K562 (cell line): ENCODE data around the gene MOSPD2. TPM values are rescaled to one million over a fixed set of nuclear protein-coding genes. Genes with fewer than 3 reads are reported as not detected.

Experiments
- ASH1L ChIP-seq: fragments of 450-650 bp; IDR thresholded peaks from 2 replicates; pipeline ENCODE4 v1.6.1; 2018; ENCODE audit warnings: borderline replicate concordance, mild to moderate bottlenecking, low read depth; ENCODE audit not compliant: partially characterized antibody
- CHD7 ChIP-seq: fragments of 200-600 bp; sonication (generic); IDR thresholded peaks from one replicate; pipeline ENCODE4 v1.6.1; 2012; ENCODE audit warnings: mild to moderate bottlenecking, low read depth, low read length, inconsistent platforms
- CREBBP ChIP-seq: IDR thresholded peaks from one replicate; pipeline ENCODE4 v1.6.1; 2012; ENCODE audit warnings: low read depth, mild to moderate bottlenecking, control low read depth, inconsistent platforms, low read length
- ETV6 ChIP-seq, 3 experiments: fragments of 150-350 bp in 1 of 3; sonication (generic) in 1 of 3; formaldehyde crosslinking in 1 of 3; IDR thresholded peaks; 2 replicates each; pipeline versions ENCODE4 v1.6.1 to v1.8.0; 2014 to 2022; ENCODE audit warnings: borderline replicate concordance in 2 of 3, low read depth in 2 of 3, antibody characterized with exemption in 1 of 3, low read length in 1 of 3, mild to moderate bottlenecking in 1 of 3, missing genetic modification reagents in 1 of 3
- NR1H2 ChIP-seq: sonication (generic); formaldehyde crosslinking; IDR thresholded peaks from 2 replicates; pipeline ENCODE4 v1.4.0; 2020; ENCODE audit warnings: mild to moderate bottlenecking, missing genetic modification reagents
- POLR2B ChIP-seq: fragments of 450-650 bp; IDR thresholded peaks from 2 replicates; pipeline ENCODE4 v1.6.1; 2018; ENCODE audit warnings: low read depth; ENCODE audit not compliant: partially characterized antibody
- PURB ChIP-seq: sonication (generic); formaldehyde crosslinking; IDR thresholded peaks from 2 replicates; pipeline ENCODE4 v1.9.0; 2021; ENCODE audit warnings: low read depth, mild to moderate bottlenecking, missing genetic modification reagents
- RFX7 ChIP-seq: fragments of 250-450 bp; sonication (Bioruptor Pico); IDR thresholded peaks from 2 replicates; pipeline ENCODE4 v1.5.1; 2021; ENCODE audit warnings: mild to moderate bottlenecking
- VEZF1 ChIP-seq: fragments of 200-800 bp; sonication (Bioruptor generic); IDR thresholded peaks from 2 replicates; pipeline ENCODE4 v1.6.1; 2017; ENCODE audit warnings: missing genetic modification characterization, missing compliant biosample characterization
- ZNF12 ChIP-seq: sonication (generic); formaldehyde crosslinking; IDR thresholded peaks from 2 replicates; pipeline ENCODE4 v1.4.0; 2020; ENCODE audit warnings: mild to moderate bottlenecking, missing genetic modification reagents
- ZNF239 ChIP-seq: fragments of 250-450 bp; sonication (Bioruptor Pico); IDR thresholded peaks from 2 replicates; pipeline ENCODE4 v1.4.0; 2020; ENCODE audit warnings: mild to moderate bottlenecking
- ZNF436 ChIP-seq: fragments of 250-450, 450-650 bp; sonication (Bioruptor Pico); formaldehyde crosslinking; IDR thresholded peaks from 2 replicates; pipeline ENCODE4 v1.7.0; 2020; ENCODE audit warnings: mild to moderate bottlenecking
- polyA plus RNA-seq, 8 experiments: library from polyadenylated mRNA; depleted of rRNA in 4 of 8; stranded (reverse) in 5 of 8; unstranded in 3 of 8; fragments of >200 nt; fragmentation: Nextera tagmentation in 2 of 8; fragmentation: Illumina TruSeq in 1 of 8; extraction: Ambion mirVana in 2 of 8; extraction: Trizol in 1 of 8; gene quantifications; 2 replicates each; pipeline versions ENCODE4 v1.2.1 to v1.2.3, GENCODE V29; 2011 to 2014; ENCODE audit warnings: inconsistent platforms in 1 of 8, missing spikeins in 1 of 8
- total RNA-seq, 7 experiments: library from RNA; depleted of rRNA in 6 of 7; stranded (reverse); fragments of >200 nt in 6 of 7; fragmentation: Illumina TruSeq in 2 of 7; extraction: Trizol in 2 of 7; gene quantifications; 2 replicates each; pipeline versions ENCODE4 v1.2.1 to v1.2.3, GENCODE V29; 2011 to 2021; ENCODE audit warnings: low replicate concordance in 1 of 7

MOSPD2 gene
- total and polyA plus RNA-seq, 9 of the 15 experiments (the other 6 are each of a cell fraction or from before 2014, with no cell fraction given) = 3.9 to 12.2 (median 9.2) TPM

- TF ChIP-seq CHD7 (no peak), ZNF436 (CRISPR knock-in tag) (no peak), NR1H2 (no peak), POLR2B (no peak), CREBBP (no peak), ASH1L (no peak), ETV6 (IDR thresholded peaks at IDR 0.05; ENCODE audit: borderline replicate concordance in 1 of 2, low read depth in 2 of 2, low read length in 1 of 2) (no peak), ETV6 (CRISPR knock-in tag; IDR thresholded peaks at IDR 0.05; ENCODE audit: borderline replicate concordance) (no peak), RFX7 (no peak), ZNF12 (no peak), VEZF1 (no peak), ZNF239 (CRISPR knock-in tag) (no peak), PURB (CRISPR knock-in tag) (no peak)
Observed at GRCh38 chrX:14956813-14957582, 83.8 kb downstream of the MOSPD2 start (continued).
